Measurements from ENCODE around the gene ABCA12.

Gene ABCA12

GRCh38 chr2:215034154-215034553 is 104.3 kb downstream of the ABCA12 start:
- no peak for DNase-seq

- DNase-seq, result no peak
Measured at GRCh38 chr2:215032153-215032552, 106.3 kb downstream of the ABCA12 start.

DNA sequence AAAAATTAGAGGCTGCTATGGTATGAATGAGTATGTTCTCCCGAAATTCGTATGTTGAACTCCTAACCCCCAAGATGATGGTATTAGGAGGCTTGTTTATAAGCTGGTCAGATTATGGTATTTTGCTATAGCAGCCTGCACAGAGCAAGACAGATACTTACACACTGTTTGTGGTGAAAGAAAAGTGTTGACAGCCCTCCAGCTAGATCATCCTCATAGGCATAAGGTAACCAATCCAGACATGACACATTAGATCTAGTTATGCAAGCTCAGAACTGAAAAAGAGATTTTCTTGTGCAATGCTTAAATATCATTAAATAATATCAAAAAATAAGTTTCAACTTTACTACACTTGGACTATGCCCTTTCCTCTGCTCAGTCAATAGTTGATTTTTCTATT is 107.1 kb downstream of the ABCA12 start:
- DNase-seq, result no peak

GRCh38 chr2:215029936-215030335 is 108.5 kb downstream of the ABCA12 start:
- no peak for DNase-seq

DNA sequence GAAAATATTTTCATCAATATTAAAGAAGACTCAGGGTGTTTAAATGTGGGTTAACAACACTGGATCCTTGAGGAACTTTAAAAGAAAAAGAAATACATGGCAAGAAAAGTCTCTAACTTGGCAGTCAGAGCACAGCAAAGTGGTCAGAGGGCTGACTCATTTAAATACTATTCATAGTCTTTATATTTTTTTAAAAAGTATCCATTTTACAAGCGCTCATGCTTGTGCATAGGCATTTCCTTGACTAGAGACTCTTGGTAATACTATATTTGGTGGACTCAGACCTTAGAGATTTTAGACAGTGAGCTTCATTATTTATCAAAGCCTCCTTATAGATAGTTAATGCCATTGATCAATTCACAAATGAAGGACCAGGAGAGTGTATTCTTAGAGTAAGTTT is 110.2 kb downstream of the ABCA12 start:
- no peak for DNase-seq

- DNase-seq, result no peak
Measured at GRCh38 chr2:215027779-215028178, 110.6 kb downstream of the ABCA12 start.

DNA sequence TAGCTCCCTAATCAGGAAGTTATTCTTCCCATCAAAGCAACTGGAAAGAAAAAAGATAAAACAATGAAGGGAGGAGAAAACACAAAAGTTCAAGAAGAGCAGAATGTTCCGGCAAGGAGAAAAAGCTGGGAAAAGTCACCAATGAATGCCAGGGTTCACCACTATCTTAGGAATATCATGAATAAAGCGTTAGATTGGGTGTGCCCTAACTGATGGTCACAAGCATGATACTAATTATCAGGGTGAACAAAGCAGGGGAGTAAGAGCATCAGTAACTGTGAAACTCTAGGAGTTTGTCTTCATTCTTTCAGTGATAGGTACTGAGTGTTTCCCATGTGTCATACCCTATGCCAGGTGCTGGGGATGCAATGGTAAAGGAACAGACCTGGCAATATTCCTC is 115.5 kb downstream of the ABCA12 start:
- DNase-seq, result no peak

DNA sequence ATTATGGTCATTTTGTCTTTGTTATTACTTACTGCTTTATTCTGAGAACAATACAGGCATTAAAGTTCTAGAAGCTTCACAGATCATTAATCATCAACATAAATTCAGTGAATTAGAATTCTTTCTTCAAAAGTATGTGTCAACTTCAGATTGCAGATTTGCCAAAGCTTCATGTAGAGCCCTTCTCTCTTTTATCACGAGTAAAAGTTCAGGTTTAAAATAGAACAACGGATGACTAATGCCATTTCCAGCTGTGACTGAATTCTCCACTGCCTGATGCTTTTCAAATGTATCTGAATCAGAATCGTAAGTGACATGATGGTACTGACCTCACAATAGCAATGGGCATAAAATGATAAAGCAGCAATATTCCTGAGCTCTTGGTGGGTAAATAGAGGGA is 116.0 kb downstream of the ABCA12 start:
- DNase-seq, result no peak

DNA sequence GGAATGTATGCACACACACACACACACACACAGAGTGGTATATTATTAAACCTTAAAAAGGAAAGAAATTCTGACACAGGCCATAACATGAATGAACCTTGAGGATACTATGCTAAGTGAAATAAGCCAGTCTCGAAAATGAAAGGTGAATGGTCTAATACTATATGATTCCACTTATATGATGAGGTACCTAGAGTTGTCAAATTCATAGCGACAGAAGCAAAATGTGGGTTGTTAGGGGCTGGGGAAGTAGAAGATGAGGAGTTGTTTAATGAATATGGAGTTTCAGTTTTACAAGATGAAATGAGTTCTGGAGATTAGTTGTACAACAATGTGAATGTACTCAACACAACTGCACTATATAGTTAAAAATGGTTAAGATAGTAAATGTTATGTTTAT is 118.1 kb downstream of the ABCA12 start:
- no peak for DNase-seq

DNA sequence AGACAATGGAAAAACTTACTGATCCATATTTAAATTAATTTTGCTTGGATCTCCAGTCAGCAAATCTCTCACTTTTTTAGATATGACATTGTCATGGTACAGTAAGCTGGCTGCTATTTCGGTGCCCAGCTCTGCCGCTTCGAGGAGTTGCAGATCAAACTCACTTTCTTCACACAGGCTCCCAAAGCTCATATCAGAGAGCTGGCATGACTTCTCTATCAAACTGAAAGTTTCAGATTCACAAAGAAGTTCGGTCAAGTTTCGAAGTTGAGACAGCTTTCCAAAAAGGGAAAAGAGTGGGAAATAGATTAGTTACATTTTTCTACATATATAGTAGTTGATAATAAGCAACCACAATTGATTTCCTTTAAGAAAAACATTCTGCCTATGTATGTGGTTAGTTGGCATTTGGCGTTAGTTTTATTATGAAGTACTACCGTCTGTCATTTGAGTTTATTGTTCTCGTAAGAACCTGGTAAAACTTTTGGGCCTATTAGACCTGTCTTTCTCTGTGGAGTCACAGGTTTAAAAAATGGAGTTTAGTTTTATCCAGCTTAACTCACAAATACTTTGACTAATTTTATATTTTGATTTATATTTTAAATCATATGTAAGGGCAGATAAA is 118.8 kb downstream of the ABCA12 start:
- DNase-seq, result no peak

DNA sequence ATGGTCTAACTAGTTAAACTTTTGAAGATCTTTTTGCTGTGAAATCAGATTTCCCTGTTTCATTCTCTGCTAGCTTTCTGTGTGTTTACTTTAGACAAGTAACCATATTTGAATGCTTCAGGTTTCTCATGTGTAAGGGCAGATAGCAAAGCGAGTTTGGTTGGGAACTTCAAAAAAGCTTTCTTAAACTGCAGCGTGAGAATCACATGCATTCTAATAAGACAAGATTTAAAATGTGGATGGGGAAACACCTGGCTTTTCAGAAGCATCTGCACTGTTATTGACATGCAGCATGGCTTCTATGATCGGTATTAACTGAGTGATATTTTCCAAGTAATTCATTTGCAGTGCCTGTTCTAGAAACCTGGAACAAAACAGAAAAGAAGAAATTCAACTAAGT is 119.3 kb downstream of the ABCA12 start:
- DNase-seq, result no peak

- no peak for DNase-seq
Measured at GRCh38 chr2:215015421-215015820, 123.0 kb downstream of the ABCA12 start.

DNA sequence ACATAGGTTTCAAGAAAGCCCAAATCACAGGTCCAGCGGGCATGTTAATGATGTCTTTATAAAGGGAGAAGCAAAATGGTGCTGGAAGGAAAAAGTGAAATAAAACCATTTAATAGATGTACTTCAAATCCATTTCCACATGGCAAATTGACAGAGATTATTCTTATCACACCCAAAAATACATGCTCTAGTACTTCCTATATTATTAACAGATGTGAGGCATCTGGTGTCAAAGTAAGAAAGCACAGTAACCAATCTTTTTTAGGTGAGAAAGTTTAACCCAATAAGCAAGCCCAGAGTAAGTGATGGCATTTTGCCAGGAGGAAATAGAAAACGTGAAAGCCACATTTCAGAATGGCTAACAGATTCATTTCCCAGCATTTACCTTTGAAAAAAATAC is 128.0 kb downstream of the ABCA12 start:
- no peak for DNase-seq

DNA sequence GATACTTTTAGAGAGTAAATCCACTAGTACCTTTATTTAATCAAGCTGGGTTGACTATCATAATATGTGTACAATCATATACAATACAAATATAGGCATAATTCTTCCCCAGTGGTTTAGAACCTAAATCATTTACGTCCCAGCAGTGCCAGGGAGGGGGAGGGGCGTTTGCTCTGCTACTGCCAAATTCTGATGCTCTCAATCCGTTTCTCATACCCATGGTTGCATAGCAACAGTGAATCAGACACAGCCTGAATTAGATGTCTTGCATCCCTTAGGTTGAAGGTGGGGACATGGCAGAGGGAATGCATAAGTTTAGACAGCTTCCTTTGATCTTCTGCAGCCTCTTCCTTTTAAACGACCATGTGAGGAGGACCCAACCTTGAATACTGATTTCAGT is 135.4 kb downstream of the ABCA12 start:
- DNase-seq, result no peak

DNA sequence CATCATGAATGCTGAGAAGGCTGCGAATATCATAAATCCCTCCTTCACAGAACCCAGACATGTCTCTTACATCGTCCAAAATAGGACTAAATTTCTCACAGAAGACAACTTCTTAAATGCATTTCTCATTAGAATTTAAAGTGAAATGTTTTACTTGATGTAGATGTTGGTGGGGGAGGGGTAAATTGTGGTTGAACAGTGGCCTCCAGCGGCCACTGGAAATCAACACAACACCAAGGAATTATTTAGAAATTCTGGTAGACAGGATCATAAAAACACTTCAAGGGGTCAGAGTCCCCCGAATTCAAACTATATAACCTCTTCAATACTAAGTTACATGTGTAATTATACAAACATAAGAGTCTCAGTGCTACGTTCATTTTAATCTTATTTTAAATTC is 135.9 kb downstream of the ABCA12 start:
- DNase-seq, result no peak

GRCh38 chr2:215000721-215001120 is 137.7 kb downstream of the ABCA12 start:
- no peak for DNase-seq

GRCh38 chr2:214995926-214996670 is 142.3 kb downstream of the ABCA12 start:
- DNase-seq, result no peak

DNA sequence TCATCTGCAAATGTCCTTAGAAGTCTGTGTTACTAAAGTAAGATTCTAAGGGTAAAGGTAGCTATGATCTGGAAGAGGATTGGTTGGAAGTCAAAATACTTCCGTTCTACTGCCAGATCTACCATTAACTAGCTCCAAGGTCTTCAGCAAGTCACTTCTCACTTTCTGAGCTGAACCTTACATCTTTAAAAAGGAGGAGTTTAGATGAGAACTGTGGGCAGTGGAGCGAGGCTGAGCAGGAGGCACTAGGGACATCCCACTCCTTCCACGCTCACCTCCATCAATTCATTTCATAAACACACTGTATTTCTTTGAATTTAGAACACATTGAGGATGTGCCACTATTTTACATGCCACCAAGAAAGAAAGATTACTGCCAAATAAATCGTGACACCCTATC is 143.0 kb downstream of the ABCA12 start:
- no peak for DNase-seq

GRCh38 chr2:214992911-214993310 is 145.5 kb downstream of the ABCA12 start:
- DNase-seq, result no peak

DNA sequence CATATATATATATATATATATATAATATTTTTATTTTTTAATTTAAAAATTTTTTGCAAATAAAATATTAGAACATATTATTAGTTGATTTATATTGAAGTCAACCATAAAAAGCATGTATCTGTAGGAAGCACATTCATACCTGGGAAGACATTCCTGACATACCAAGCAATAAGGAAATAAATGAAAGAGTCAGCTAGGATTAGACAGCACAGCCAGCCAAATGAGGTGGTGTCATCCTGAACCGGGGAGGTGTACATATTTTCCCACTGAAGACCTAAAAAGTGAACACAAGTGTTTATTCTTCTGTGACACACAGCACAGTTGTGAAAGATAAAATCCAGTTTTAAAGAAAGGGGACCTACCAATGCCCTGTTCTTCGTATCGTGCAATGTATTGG is 149.2 kb downstream of the ABCA12 start:
- no peak for DNase-seq

DNA sequence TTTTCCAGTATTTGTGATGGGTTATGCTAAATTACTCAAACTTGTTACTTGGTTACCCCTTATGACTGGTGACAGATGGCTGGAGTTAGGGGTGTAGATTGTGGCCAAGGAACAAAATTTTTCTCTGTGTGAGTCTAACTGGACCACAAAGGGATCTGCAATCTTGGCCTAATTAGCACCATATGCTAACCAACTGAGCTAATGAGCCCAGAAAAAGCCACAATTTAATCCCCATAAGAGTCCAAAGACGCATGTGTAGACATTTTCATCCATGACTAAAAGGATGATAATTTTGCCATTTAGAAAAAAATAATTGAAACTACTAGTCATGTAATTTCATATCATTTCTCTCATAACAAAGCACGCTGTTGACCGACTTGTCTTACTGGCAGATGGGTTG is 151.2 kb downstream of the ABCA12 start:
- DNase-seq, result no peak

DNA sequence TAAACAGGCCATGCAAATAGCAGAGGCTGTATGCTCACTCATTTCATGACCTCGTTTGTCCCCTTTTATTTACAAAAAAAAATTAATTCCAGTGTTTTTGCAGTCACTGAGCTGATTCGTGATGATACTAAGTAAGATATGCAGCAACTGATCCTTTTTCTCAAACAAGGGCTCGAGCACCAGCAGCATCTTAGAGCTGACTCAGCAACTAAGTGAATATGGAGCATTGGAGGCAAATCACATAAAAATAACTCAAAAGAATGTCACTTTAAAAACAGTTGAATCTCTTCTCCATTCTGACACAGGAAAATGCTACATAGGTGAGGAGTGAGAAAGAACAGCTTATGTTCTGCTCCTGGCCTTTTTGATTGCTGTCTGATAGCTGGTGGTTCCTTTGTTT is 152.8 kb downstream of the ABCA12 start:
- DNase-seq, result no peak

DNA sequence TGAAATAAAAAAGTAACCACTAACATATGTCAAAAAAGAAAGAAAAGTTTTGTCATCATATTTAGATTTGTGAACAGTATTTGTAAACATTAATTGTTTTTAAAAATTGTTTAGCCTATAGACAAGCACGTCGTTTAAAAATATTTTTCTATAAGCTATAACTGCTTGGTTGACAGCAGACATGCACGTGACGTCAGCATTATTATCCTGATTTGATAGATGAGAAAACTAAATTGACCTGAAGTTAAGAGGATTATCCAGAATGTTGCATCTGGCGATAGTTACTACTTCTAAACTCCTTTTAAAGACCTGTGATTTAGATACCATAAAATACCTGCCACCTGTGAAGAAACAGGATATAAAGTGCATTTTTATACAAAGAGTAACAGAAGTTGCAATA is 172.0 kb downstream of the ABCA12 start:
- no peak for DNase-seq

DNA sequence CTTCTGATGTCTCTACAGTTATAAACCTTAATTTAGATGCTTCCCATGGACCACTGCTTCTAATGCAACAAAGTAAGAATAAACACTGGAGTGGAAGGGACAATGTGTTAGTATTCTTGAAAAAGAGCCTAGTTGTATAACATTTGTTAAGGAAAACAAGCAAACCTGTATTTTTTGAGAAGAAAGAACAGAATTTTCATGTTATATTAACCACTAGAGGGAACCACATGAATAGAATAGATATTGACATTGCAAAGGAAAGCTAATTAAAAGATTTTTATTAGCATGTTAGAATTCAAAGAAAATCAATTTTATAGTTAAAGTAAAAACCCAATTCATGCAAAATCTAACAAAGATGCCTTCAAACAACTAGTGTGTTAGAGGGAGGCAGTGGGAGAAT is 177.7 kb downstream of the ABCA12 start:
- DNase-seq, result no peak

DNA sequence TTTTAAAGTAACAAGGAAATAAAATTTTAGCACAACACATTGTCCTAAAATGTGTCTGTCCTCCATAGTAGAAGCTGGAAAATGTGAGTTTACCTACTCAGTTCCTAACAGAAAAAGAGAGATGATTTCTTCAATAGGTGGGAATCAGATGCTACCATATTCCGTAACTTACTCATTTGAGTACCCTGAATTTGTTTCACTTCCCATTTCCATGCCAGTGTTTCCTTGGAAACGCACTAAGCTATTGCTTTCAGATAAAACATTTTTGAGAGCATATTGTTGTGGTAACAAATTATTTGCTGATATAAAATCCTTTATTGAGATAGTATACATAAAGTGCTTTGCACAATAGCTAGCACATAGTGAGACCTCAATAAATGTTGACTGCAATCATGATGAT is 191.5 kb downstream of the ABCA12 start:
- DNase-seq, result no peak

All from activated T-cell treated with anti-CD3 and anti-CD28 coated beads, Interleukin-2, amount 50 U/mL, for 1 hour (primary cell).